WERI-Rb-1 (cell line): Measurements from ENCODE around the gene HUNK.
A peak's percentile ranks its signal among the peaks of the same experiment; 100 is the strongest.

ENCODE experiments used
- DNase-seq: peaks from one replicate; pipeline ENCODE4 v3.0.0-alpha.2; 2020
- H3K27ac ChIP-seq: fragments of 250-450 bp; sonication (Bioruptor Pico); 2 replicates; pipeline ENCODE4 v1.5.1; 2020; ENCODE audit warnings: mild to moderate bottlenecking, moderate library complexity
- H3K27me3 ChIP-seq: fragments of 250-450 bp; sonication (Bioruptor Pico); 2 replicates; pipeline ENCODE4 v1.5.1; 2021; ENCODE audit warnings: mild to moderate bottlenecking, low read depth, moderate library complexity; ENCODE audit not compliant: insufficient read depth, severe bottlenecking
- H3K36me3 ChIP-seq: fragments of 250-450 bp; sonication (Bioruptor Pico); 2 replicates; pipeline ENCODE4 v1.5.1; 2020; ENCODE audit warnings: mild to moderate bottlenecking, moderate library complexity
- H3K4me3 ChIP-seq: 2 replicates; pipeline ENCODE4 v1.5.1; 2011; ENCODE audit warnings: low read depth, mild to moderate bottlenecking, control low read depth, low read length
- H3K9me3 ChIP-seq: fragments of 250-450 bp; sonication (Bioruptor Pico); 2 replicates; pipeline ENCODE4 v1.5.1; 2021; ENCODE audit warnings: mild to moderate bottlenecking, moderate library complexity; ENCODE audit not compliant: severe bottlenecking
- CTCF ChIP-seq: IDR thresholded peaks from 2 replicates; pipeline ENCODE4 v1.5.1; 2011; ENCODE audit warnings: low read depth, mild to moderate bottlenecking, control low read depth, inconsistent platforms, low read length

Gene HUNK

GRCh38 chr21:31872072-31872451 lies 758 bp upstream of the HUNK start:
- peak overlapping the region; percentile 88 for H3K4me3 ChIP-seq
- peaks cover 22% of the 10 kb centered on the region for H3K36me3 ChIP-seq
- H3K27ac ChIP-seq = no peak overlapping the region; the same call in 1 of the 2 replicates
- DNase-seq = no peak
- H3K27me3 ChIP-seq = no peaks in the 10 kb centered on the region
- no peaks in the 10 kb centered on the region for H3K9me3 ChIP-seq
- no peak for TF ChIP-seq CTCF

GRCh38 chr21:31873275-31873695 lies 465 bp downstream of the HUNK start:
- Histone ChIP-seq H3K4me3 (peak overlapping the region; percentile 88), H3K27me3 (no peaks in the 10 kb centered on the region), H3K27ac (peak overlapping the region; percentile 92), H3K36me3 (peaks cover 22% of the 10 kb centered on the region), H3K9me3 (no peaks in the 10 kb centered on the region)
- DNase-seq = peak; percentile 49
- TF ChIP-seq CTCF = no peak

GRCh38 chr21:31873696-31874599 lies 1.1 kb downstream of the HUNK start:
- H3K27ac ChIP-seq = peak overlapping the region; percentile 92
- peaks cover 22% of the 10 kb centered on the region for H3K36me3 ChIP-seq
- no peaks in the 10 kb centered on the region for H3K27me3 ChIP-seq
- H3K9me3 ChIP-seq = no peaks in the 10 kb centered on the region
- H3K4me3 ChIP-seq = peak overlapping the region; percentile 88
- TF ChIP-seq CTCF = peak; percentile 88
- DNase-seq = peak; percentile 85

GRCh38 chr21:31874812-31875212 lies 2.0 kb downstream of the HUNK start:
- Histone ChIP-seq H3K36me3 (peaks cover 22% of the 10 kb centered on the region), H3K9me3 (no peaks in the 10 kb centered on the region), H3K27ac (no peak overlapping the region; the same call in 1 of the 2 replicates), H3K4me3 (peak overlapping the region; percentile 88), H3K27me3 (no peaks in the 10 kb centered on the region)
- DNase-seq = peak; percentile 50
- peak; percentile 8; the same call in 1 of the 2 replicates for TF ChIP-seq CTCF

- H3K27me3 ChIP-seq = no peaks in the 10 kb centered on the region
- H3K4me3 ChIP-seq = no peak overlapping the region
- DNase-seq = no peak
- H3K9me3 ChIP-seq = no peaks in the 10 kb centered on the region
- H3K27ac ChIP-seq = no peak overlapping the region
- TF ChIP-seq CTCF = no peak
- peaks cover 22% of the 10 kb centered on the region for H3K36me3 ChIP-seq
Measured at GRCh38 chr21:31875496-31876015, 2.7 kb downstream of the HUNK start.
